ENCODE results near the gene HS3ST3B1. TPM values are rescaled to one million over a fixed set of nuclear protein-coding genes. Genes with fewer than 3 reads are reported as not detected.

The HS3ST3B1 gene
- total RNA-seq, 1 experiment from 2014 or later, result 22.3 TPM

- no peak for ATAC-seq
Observed at GRCh38 chr17:14373614-14374259, 72.9 kb downstream of the HS3ST3B1 start.

GRCh38 chr17:14374268-14374667 is 73.4 kb downstream of the HS3ST3B1 start:
- DNase-seq (ENCODE audit: low spot score) (no peak), ATAC-seq (no peak)
- peaks cover 26% of the 10 kb centered on the region for H3K4me1 Mint-ChIP-seq
- H3K9me3 Mint-ChIP-seq, result no peaks in the 10 kb centered on the region
- ChIA-PET CTCF (no interaction called here), POLR2A (no interaction called here)
- H3K27ac Mint-ChIP-seq, result no peak overlapping the region
- H3K36me3 Mint-ChIP-seq, result no peaks in the 10 kb centered on the region
- TF ChIP-seq NFE2L1 (CRISPR knock-in tag; IDR thresholded peaks at IDR 0.05) (no peak), NR1H2 (CRISPR knock-in tag; IDR thresholded peaks at IDR 0.05) (no peak), ZNF219 (CRISPR knock-in tag; IDR thresholded peaks at IDR 0.05; ENCODE audit: borderline replicate concordance) (no peak), ZNF416 (CRISPR knock-in tag; IDR thresholded peaks at IDR 0.05) (no peak), E2F5 (CRISPR knock-in tag; IDR thresholded peaks at IDR 0.05) (no peak), ZBTB43 (CRISPR knock-in tag; IDR thresholded peaks at IDR 0.05) (no peak), GRHL2 (CRISPR knock-in tag; IDR thresholded peaks at IDR 0.05; ENCODE audit: insufficient replicate concordance, severe bottlenecking) (no peak), CTCF (IDR thresholded peaks at IDR 0.05) (no peak), MYBL2 (CRISPR knock-in tag; IDR thresholded peaks at IDR 0.05) (no peak), FOXJ3 (CRISPR knock-in tag; IDR thresholded peaks at IDR 0.05; ENCODE audit: borderline replicate concordance) (no peak), ZNF317 (CRISPR knock-in tag; IDR thresholded peaks at IDR 0.05; ENCODE audit: borderline replicate concordance, low read depth) (no peak), GABPB1 (CRISPR knock-in tag; IDR thresholded peaks at IDR 0.05) (no peak)
- no peaks in the 10 kb centered on the region; the same call in 1 of the 2 replicates for H3K27me3 Mint-ChIP-seq (ENCODE audit: low read depth)
- H3K4me3 Mint-ChIP-seq, result no peak overlapping the region

More at GRCh38 chr17:14373614-14374259, 72.9 kb downstream of the HS3ST3B1 start:
- H3K4me3 Mint-ChIP-seq, result no peak overlapping the region
- ChIA-PET POLR2A (no interaction called here), CTCF (interaction anchor here (0.6 to 0.9 kb wide), 2 partner anchors 86 to 440 kb away, joined by 3 to 5 read pairs; no protein-coding TSS in a partner anchor)
- peaks cover 26% of the 10 kb centered on the region for H3K4me1 Mint-ChIP-seq
- TF ChIP-seq SP1 (CRISPR knock-in tag; conservative IDR thresholded peaks at IDR 0.05), result no peak
- no peak for TF ChIP-seq ZNF396 (CRISPR knock-in tag; IDR thresholded peaks at IDR 0.05; ENCODE audit: borderline replicate concordance)
- TF ChIP-seq FOXJ3 (CRISPR knock-in tag; IDR thresholded peaks at IDR 0.05; ENCODE audit: borderline replicate concordance), result no peak
- TF ChIP-seq ZNF416 (CRISPR knock-in tag; IDR thresholded peaks at IDR 0.05), result no peak
- no peak for TF ChIP-seq RORB (CRISPR knock-in tag; IDR thresholded peaks at IDR 0.05)
- TF ChIP-seq NFATC4 (CRISPR knock-in tag; IDR thresholded peaks at IDR 0.05), result no peak
- H3K36me3 Mint-ChIP-seq, result no peaks in the 10 kb centered on the region
- no peak for DNase-seq (ENCODE audit: low spot score)
- no peak overlapping the region for H3K27ac Mint-ChIP-seq
- H3K27me3 Mint-ChIP-seq (ENCODE audit: low read depth), result no peaks in the 10 kb centered on the region; the same call in 1 of the 2 replicates
- H3K9me3 Mint-ChIP-seq, result no peaks in the 10 kb centered on the region

GRCh38 chr17:14376666-14377065 is 75.8 kb downstream of the HS3ST3B1 start:
- H3K27ac Mint-ChIP-seq, result no peak overlapping the region
- POLR2A ChIA-PET, result no interaction called here
- CTCF ChIA-PET, result no interaction called here
- ATAC-seq (no peak), DNase-seq (ENCODE audit: low spot score) (no peak)
- H3K4me1 Mint-ChIP-seq, result peaks cover 26% of the 10 kb centered on the region
- H3K27me3 Mint-ChIP-seq (ENCODE audit: low read depth), result no peaks in the 10 kb centered on the region; the same call in 1 of the 2 replicates
- H3K9me3 Mint-ChIP-seq, result no peaks in the 10 kb centered on the region
- H3K36me3 Mint-ChIP-seq, result no peaks in the 10 kb centered on the region
- H3K4me3 Mint-ChIP-seq, result no peak overlapping the region
- TF ChIP-seq FOXP4 (CRISPR knock-in tag; IDR thresholded peaks at IDR 0.05), result no peak
- no peak for TF ChIP-seq MAX (CRISPR knock-in tag; IDR thresholded peaks at IDR 0.05)
- TF ChIP-seq NFE2L1 (CRISPR knock-in tag; IDR thresholded peaks at IDR 0.05), result no peak
- TF ChIP-seq USF1 (CRISPR knock-in tag; IDR thresholded peaks at IDR 0.05), result no peak
- no peak for TF ChIP-seq IRF1 (CRISPR knock-in tag; IDR thresholded peaks at IDR 0.05)
- TF ChIP-seq ZNF423 (CRISPR knock-in tag; IDR thresholded peaks at IDR 0.05), result no peak
- no peak for TF ChIP-seq OVOL2 (CRISPR knock-in tag; IDR thresholded peaks at IDR 0.05; ENCODE audit: borderline replicate concordance)
- no peak for TF ChIP-seq ETV6 (CRISPR knock-in tag; IDR thresholded peaks at IDR 0.05)
- no peak for TF ChIP-seq FOXK1 (CRISPR knock-in tag; IDR thresholded peaks at IDR 0.05)
- no peak for TF ChIP-seq NFATC4 (CRISPR knock-in tag; IDR thresholded peaks at IDR 0.05)

All from WTC11 (cell line).